NCI-H345 treated with DMSO at 0.1 percent for 48 hours (cell line): ENCODE data around the gene PNKP.

ENCODE experiments used
- DNase-seq: peaks from one replicate; lab custom pipeline; 2025; ENCODE audit not compliant: unreplicated experiment; lab: John Stamatoyannopoulos, UW

PNKP gene

DNA sequence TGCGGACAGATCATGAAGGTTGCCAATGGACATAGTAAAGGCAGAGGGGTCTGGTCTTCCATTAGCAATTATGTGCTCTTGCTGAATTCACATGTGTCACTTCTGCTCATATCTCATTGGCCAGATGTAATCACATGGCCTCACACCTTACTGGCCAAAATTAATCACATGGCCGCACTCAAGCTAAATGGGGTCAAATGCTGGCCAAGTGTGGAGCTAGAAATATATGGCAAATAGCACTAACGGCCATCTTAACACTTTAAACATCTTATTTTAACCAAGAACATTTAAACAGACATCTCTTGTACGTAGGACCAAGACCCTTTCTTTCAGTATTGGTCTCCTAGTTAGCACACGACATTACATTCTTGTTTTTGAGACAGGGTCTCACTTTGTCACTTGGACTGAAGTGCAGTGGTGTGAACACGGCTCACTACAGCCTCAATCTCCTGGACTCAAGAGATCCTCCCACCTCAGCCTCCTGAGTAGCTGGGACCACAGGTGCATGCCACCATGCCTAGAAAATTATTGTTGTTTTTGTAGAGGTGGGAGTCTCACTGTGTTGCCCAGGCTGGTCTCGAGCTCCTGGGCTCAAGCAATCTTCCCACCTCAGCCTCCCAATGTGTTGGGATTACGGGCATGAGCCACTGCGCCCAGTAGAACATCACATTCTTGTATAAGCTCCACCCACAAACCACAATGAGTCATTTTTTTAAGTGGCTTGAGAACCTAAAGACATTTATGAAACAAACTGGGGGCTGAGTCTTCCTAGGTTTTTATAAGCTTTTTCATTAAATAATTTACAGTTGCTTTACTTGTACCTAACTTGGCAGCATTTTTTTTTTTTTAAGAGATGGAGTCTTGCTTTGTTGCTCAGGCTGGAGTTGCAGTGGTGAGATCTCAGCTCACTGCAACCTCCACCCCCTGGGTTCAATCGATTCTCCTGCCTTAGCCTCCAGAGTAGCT, 19.4 kb downstream of the PNKP start:
- no peak for DNase-seq

DNA sequence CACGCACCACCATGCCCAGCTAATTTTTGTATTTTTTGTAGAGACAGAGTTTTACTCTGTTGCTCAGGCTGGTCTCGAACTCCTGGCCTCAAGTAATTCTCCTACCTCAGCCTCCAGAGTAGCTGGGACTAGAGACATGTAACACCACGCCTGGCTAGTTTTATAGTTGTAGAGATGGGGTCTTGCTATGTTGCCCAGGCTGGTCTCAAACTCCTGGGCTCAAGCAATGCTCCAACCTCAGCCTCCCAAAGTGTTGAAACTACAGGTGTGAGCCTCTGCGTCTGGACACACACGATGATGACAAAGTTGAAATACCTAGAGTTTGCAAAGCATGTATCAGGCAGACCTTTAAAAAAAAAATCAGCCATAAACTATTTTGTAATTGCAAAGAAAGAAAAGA, 21.0 kb downstream of the PNKP start:
- no peak for DNase-seq

DNA sequence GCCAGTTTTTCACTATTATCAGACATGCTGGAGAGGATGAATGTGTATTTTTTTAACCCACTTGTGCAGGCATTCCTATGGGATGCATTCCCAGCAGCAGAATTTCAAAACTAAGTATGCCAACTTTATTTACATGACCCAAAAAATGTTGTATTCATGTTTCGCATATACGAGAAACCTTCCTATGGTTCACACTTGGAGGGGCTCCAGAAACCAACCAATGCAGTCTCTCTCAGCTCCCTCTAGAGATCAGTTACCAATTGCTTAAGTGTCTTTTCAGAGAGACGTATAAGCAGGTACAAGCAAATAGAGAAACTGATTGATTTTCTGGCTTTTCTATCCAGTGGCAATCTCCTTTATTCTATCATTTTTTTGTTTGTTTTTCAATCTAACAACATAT, 22.0 kb downstream of the PNKP start:
- DNase-seq: no peak

DNA sequence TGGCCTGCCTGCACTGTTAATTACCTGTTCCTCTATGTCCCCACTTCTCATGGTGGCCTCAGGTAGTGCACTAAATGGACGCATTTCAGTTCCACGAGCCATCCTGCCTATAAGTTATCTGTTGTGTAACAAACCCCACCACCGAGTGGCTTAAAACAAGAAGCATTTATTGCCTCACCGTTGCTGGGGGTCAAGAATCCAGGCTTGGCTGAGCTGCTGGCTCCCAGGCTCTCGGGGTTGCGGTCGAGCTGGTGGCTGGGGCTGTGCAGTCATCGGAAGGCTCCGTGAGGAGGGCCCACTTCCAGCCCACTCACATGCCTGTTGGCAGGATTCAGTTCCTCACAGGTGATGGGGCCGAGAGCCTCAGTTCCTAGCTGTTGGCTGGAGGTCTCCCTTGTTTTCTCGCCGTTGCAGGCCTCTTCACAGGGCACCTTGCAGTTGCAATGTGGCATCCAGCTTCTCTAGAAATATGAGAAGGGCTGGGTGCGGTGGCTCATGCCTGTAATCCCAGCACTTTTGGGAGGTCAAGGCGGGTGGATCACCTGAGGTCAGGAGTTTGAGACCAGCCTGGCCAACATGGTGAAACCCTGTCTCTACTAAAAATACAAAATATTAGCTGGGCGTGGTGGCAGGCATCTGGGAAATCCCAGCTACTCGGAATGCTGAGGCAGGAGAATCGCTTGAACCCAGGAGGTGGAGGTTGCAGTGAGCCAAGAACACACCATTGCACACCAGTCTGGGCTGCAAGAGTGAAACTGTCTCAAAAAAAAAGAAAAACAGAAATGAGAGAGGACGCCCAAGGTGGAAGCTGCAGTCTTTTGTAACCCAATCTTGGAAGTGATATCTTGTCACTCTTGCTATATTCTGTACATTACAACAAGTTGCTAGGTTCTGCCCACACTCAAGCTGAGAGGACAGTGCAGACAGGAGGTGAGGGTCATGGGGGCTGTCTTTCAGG, 23.0 kb downstream of the PNKP start:
- DNase-seq: no peak

DNA sequence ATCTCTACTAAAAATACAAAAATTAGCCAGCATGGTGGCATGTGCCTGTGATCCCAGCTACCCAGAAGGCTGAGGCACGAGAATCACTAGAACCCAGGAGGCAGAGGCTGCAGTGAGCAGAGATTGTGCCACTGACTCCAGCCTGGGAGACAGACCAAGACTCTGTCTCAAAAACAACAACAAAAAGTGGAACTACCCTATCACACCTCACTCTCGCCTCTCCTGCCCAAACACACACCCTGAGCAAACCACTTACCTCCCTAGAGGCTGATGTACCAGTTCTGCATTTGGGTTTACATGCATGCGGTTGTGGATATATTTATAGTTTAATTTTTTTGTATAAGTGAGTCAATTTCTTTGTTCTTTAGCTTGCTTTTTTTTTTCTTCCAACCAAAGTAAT, 24.1 kb downstream of the PNKP start:
- no peak for DNase-seq

DNA sequence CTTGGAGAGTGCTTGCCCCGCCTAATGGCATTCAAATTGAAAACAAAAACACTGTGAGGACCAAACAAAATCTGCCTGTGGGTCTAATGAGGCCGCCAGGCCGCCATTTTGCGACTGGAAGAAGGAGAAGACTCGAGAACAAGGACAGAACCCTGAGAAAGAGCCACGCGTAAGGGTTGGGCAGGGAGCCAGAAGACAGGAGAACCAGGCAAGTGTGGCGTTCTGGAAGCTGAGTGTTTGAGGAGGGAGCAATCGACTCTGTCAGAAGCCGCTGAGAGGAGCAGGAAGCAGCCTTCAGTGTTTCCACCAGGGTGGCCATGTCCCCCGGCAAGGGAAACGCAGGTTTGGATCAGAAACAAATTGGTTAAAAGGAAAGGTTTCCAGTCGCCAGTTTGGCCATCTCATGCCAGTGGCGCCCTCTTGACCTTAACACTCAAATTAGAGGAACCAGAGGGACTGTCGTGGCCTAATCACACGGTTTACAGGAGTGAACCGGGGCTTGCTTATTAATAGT, 26.6 kb downstream of the PNKP start:
- no peak for DNase-seq

DNA sequence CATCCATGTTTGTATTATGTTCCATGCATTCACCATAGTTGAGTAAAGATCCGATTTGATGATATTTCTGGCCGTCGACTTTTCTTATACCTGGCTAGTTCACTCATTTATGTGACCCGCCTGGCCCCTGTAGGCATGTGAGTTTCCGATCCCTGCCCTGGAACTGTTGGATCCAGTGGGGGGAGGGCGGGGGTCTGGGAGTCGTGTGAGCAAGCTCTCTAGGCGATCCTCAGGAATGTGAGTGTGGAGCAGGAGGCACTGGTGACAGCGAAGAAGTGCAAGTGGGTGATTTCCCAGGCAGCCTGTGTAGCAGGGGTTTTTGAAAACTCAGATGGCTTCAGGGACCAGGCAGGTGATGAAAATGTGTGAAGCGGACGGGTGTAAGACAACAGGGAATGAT, 27.1 kb downstream of the PNKP start:
- no peak for DNase-seq

DNA sequence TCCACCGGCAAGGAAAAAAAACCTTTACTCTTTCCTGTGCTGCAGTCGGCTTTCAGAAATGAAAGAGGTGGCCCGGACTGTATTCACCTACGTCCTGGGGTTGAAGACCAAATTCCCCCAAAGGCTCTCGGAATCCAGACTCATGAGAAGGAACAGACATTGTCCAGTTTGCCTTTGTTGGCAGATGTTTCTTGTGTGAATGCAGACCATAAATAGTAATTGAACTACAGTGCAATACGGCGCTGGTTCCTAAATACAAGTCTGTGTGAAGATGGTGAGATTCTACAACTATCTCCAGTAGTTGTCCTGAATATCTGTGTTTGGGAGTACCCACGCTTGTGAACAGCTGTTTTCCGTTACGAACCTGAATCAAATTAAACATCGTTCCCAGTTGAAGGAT, 27.7 kb downstream of the PNKP start:
- no peak for DNase-seq

DNA sequence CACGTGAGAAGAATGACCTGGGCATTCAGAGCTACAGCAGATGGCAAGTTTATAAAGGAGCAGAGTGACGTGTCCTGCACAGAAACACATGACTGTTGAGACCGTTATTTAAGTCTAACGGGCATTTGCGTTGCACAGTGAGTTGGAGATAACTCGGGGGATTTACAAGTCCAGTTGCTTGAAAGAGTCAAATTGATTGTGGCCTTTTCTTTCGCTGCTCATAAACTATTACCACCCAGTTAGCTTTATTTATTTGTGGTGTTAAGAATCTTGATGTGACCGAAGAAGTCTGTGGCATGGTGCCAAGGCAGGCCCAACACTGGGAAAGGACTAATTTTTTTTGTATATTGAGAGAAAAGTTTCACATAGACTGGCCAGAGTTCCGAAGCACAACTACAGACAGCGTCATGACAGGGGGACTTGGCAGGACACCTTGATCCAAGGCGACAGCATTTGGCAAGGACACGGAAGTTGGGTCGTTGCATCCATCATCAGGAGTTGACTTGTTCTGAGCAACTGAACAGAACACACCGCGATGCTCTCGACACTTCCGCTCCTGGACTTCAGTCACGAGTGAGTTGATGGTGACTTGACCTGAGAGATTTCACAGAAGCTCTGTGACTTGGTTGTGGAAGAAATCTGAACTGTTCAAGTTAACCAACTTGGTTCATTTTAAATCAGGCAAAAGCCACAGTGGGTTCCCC, 28.3 kb downstream of the PNKP start:
- no peak for DNase-seq

DNA sequence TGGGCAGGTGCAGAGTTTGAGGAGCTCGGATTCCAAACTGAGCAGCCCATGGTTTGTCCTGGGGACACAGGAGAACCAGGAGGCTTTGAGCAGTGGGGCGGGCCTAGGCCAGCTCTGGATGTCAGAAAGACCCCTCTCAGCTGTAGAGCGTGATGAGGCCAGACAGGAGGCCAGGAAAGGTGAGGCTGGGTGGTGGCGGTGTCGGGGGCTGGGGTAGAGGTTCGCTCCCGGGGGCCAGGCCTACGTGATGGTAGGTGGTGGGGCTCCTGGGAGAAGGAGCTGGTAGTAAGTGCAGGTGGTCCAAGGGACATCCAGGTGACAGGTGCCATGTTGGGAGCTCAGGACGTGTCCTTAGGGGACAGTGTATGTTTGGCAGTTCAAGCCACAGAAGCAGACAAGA, 30.0 kb downstream of the PNKP start:
- no peak for DNase-seq

DNA sequence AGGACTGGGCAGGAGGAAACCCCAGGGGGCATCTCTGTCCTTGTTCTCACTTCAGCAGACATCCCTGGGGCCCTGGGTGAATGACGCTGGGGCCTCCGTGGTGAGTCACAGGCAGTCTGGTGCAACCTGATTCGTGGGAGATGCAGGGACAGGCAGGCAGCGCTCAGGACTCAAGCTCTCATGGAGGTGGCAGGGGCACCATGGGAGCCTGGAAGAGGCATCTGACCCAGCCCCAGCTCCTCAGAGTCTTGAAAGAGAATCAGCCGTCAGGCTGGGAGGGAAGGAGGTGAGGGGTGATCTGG, 30.4 kb downstream of the PNKP start:
- DNase-seq: no peak

DNA sequence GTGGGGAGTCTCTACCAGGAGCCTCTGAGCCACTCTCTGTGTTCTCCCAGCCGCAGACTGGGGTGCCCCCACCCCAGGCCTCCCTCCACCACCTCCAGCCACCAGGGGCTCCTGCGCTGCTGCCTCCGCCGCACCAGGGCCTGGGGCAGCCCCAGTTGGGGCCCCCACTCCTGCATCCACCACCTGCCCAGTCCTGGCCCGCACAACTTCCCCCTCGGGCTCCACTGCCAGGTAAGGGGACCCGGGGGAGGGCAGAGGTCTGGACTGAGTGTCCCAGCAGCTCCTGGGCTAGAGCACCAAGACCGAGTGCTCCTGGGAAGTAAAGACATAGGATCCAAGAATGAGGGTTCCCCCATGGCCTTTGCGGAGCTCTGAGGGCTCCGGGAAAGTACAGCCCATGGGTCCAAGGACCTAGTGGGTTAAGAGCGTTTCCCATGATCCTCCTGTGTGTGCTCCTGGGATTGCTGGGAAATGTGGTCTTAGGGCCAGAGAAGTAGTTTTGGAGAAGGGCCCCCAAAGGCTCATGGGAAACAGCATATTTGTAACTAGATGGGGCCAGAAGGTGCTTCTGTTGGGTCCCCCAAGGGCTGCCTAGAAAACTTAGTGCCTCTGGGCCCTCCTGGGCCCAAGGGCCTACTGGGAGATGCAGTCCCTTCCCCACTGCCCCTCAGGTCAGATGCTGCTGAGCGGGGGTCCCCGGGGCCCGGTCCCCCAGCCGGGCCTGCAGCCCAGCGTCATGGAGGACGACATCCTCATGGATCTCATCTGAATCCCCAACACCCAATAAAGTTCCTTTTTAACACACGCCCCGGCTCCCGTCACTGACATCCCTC, 31.0 kb downstream of the PNKP start:
- DNase-seq: no peak

DNA sequence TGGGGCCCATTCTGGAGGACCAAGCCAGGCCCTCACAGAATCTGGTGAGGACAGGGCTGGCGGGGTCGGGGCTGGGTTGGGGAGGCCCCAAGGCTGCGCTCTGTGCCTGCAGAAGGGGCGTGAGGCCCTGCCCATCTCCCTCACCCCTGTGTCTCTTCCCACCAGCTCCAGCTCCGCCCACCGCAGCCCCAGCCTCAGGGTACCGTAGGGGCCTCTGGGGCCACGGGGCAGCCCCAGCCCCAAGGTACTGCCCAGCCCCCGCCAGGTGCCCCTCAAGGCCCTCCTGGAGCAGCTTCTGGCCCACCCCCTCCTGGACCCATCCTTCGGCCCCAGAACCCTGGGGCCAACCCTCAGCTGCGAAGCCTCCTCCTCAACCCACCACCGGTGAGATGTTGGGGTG, 31.8 kb downstream of the PNKP start:
- DNase-seq: no peak

DNA sequence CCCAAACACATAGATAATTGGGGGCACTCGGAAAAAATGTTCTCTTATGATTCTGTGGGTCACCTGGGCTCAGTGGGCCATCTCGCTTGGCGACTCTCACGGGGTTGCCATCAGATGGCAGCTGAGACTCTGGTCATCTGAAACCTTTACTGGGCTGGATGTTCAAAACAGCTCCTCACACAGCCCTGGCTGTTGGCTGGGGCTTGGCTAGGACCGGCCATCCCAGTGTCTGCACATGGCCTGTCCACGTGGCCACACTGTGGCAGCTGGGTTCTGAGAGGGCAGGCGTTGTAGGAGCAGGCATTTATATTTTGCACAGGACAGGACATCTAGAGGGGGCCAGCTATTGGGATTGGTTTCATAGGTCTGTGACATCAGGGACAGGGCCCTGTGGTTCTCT, 33.8 kb downstream of the PNKP start:
- DNase-seq: no peak

DNA sequence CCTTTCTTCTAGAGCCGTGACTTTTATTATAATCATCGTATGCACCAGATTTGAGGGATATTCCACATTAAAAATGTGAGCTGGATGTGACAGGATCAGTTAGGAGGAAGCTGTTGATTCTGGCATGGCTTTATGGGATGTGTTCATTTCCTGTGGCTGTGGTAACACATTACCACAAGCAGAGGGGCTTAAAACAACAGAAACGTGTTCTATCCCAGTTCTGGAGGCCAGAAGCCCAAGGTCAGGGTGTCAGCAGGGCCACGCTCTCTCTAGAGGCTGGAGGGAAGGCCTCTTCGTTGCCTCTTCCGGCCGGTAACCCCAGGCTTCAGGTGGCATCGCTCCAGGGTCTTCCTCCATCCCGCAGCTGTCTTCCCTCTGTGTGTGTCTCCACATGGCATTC, 34.8 kb downstream of the PNKP start:
- no peak for DNase-seq

DNA sequence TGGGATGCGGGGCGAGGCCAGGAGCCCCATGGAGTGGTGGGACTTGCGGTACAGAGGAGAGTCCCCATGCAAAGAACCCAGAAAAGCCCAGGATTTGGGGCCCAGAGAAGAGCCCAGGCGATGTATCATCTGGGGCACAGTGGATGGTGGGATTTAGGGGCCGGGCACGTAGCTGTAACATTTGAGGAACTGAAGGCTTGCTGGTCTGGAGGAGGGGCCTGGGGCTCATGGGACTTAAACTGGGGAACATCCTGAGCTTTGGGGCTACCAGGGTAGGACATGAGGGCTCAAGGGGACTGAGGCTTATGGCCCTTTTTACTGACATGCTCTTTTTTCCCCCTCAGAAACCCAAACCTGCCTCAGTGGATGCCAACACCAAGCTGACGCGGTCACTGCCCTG, 35.8 kb downstream of the PNKP start:
- DNase-seq: no peak

DNA sequence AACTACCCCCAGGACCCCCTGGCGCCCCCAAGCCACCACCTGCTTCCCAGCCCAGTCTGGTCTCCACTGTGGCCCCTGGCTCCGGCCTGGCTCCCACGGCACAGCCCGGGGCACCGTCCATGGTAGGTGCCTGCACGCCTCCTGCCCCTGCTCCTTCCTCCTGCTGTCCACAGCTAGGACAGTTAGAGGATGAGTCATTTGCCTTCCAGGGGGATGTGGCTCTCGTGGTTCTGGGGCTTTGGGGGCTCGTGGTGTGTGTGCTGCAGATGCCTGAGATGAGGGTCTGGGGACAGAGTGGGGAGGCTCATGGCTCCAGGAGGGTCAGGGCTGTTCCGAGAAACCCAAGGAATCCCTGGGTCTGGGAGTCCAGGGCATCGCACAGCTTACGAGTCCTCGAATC, 36.6 kb downstream of the PNKP start:
- no peak for DNase-seq

DNA sequence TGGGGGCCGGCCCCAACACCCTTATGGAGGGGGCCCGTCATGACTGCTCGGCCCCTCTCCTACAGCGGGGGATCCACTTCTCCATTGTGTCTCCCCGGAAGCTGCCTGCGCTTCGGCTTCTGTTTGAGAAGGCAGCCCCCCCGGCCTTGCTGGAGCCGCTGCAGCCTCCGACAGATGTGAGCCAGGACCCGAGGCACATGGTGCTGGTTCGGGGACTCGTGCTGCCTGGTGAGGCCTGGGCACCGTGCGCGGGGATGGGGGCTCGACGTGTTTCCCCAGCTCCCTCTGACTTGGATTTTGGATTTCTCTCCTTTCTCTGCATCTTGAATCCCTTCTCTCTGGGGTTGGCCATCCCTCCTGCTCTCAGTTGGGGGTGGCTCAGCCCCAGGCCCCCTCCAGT, 37.7 kb downstream of the PNKP start:
- DNase-seq: no peak

DNA sequence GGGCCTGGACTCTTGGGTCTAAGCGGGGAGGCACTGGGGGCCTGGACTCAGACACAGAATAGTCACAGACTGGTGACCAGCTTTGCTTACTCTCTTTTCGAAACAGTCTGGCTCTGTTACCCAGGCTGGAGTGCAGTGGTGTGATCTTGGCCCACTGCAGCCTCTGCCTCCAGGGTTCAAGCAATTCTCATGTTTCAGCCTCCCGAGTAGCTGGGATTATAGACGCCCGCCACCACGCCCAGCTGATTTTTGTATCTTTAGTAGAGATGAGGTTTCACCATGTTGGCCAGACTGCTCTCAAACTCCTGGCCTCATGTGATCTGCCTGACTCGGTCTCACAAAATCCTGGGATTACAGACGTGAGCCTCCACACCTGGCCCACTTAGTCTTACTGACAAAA, 38.2 kb downstream of the PNKP start:
- no peak for DNase-seq

DNA sequence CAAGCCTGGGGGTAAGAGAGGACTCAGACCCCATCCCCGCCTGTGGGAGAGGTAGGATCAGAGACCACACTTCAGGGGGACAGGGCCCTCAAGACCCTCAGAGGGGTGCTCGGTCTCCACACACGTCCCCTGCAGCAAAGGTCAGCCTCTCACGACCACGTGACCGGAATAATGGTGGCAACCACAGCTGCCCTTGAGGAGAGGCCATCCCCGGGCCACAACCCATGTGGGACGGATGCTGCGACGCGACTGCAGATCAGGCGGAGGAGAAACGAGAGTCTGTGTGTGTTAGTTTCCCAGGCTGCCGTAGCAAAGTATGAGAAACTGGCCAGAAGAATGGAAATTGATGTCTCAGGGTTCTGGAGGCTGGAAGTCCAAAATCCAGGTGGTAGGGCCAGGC, 40.3 kb downstream of the PNKP start:
- DNase-seq: no peak
